Testis (tissue), 3 donors: Measurements from ENCODE around the gene DISC1. TPM values are rescaled to one million over a fixed set of nuclear protein-coding genes. Genes with fewer than 3 reads are reported as not detected.

Source experiments
- DNase-seq: peaks from one replicate; pipeline ENCODE4 v3.0.0-alpha.2; 2019
- H3K27ac ChIP-seq, 2 donors: fragments of 200-600 bp; sonication (generic); one replicate each; pipeline ENCODE4 v1.5.1; 2019
- H3K27me3 ChIP-seq: fragments of 200-600 bp; sonication (generic); one replicate; pipeline ENCODE4 v1.5.1; 2019
- H3K36me3 ChIP-seq: fragments of 200-600 bp; sonication (generic); one replicate; pipeline ENCODE4 v1.5.1; 2017; ENCODE audit warnings: low read depth; ENCODE audit errors: missing control alignments
- H3K4me1 ChIP-seq: fragments of 200-600 bp; sonication (generic); one replicate; pipeline ENCODE4 v1.5.1; 2019
- H3K4me3 ChIP-seq, 2 donors: fragments of 200-600 bp; sonication (generic); one replicate each; pipeline ENCODE4 v1.5.1; 2017 to 2019
- H3K9me3 ChIP-seq: fragments of 200-600 bp; sonication (generic); one replicate; pipeline ENCODE4 v1.5.1; 2017
- CTCF ChIP-seq, 3 experiments: fragments of 450-650 bp in 2 of 3; fragments of 200-600 bp in 1 of 3; sonication (generic) in 1 of 3; IDR thresholded peaks; one replicate each; pipeline ENCODE4 v1.5.1; 2016 to 2019; ENCODE audit warnings: antibody characterized with exemption in 3 of 3, mild to moderate bottlenecking in 2 of 3, moderate library complexity in 1 of 3
- POLR2A ChIP-seq: fragments of 450-650 bp; IDR thresholded peaks from one replicate; pipeline ENCODE4 v1.6.1; 2017; ENCODE audit warnings: antibody characterized with exemption, mild to moderate bottlenecking, moderate library complexity
- WGBS, 2 donors: methylation state at CpG; one replicate each; pipeline ENCODE4 v1.1.5; 2018; 5-methylcytosine and 5-hydroxymethylcytosine counted together
- intact Hi-C: fragments of 100-400 bp; cut with DNase I; formaldehyde crosslinking; loops from one replicate; pipeline ENCODE4 v1.15.1; 2023; ENCODE audit warnings: low total_unique reads
- polyA plus RNA-seq: library from polyadenylated mRNA; stranded (reverse); fragments of 350-450 nt; fragmentation: Illumina TruSeq; extraction: RNeasy Lipid Tissue Mini Kit (QIAGEN cat#74804); gene quantifications from one replicate; pipeline ENCODE4 v1.2.3, GENCODE V29; 2014; ENCODE audit warnings: low read depth, low replicate concordance; ENCODE audit not compliant: insufficient read depth
- total RNA-seq, 2 donors: library from RNA; depleted of rRNA; stranded (reverse); fragments of >200 nt; gene quantifications; one replicate each; pipeline ENCODE4 v1.2.3, GENCODE V29; 2016

DISC1 gene
- total and polyA plus RNA-seq, 3 donors from 2014 or later, result 1.8 to 6.8 (median 5.7) TPM

- Histone ChIP-seq H3K27me3 (no peaks in the 10 kb centered on the region), H3K36me3 (no peaks in the 10 kb centered on the region), H3K4me3 (no peak overlapping the region), H3K27ac (no peak overlapping the region), H3K9me3 (no peaks in the 10 kb centered on the region), H3K4me1 (peaks cover 4% of the 10 kb centered on the region)
- 79 to 83% methylated on average over 7 of the region's 7 CpGs for WGBS, 2 donors
- TF ChIP-seq POLR2A (no peak), CTCF (IDR thresholded peaks at IDR 0.05) (no peak)
- intact Hi-C loops, result no loop called here
- no peak for DNase-seq
These were observed 227.1 kb downstream of the DISC1 start for GRCh38 chr1:231853588-231854207.

GRCh38 chr1:231855361-231855760 lies 228.8 kb downstream of the DISC1 start:
- TF ChIP-seq POLR2A (no peak), CTCF (IDR thresholded peaks at IDR 0.05) (no peak)
- no peaks in the 10 kb centered on the region for H3K27me3 ChIP-seq
- WGBS, 2 donors, result 71 to 76% methylated on average over 1 of the region's 1 CpG
- no peaks in the 10 kb centered on the region for H3K36me3 ChIP-seq
- no peak for DNase-seq
- intact Hi-C loops, result no loop called here
- no peak overlapping the region for H3K27ac ChIP-seq
- no peaks in the 10 kb centered on the region for H3K9me3 ChIP-seq
- peaks cover 5% of the 10 kb centered on the region for H3K4me1 ChIP-seq
- H3K4me3 ChIP-seq, result no peak overlapping the region

GRCh38 chr1:231855926-231856325 lies 229.3 kb downstream of the DISC1 start:
- WGBS, 2 donors, result 97 to 98% methylated on average over 5 of the region's 5 CpGs
- H3K27me3 ChIP-seq, result no peaks in the 10 kb centered on the region
- intact Hi-C loops, result no loop called here

GRCh38 chr1:231856426-231856825 lies 229.8 kb downstream of the DISC1 start:
- H3K4me3 ChIP-seq, result no peak overlapping the region
- no peak overlapping the region for H3K27ac ChIP-seq
- no peak for TF ChIP-seq POLR2A
- intact Hi-C loops, result no loop called here
- no peaks in the 10 kb centered on the region for H3K27me3 ChIP-seq
- no peak for DNase-seq
- H3K9me3 ChIP-seq, result no peaks in the 10 kb centered on the region
- H3K36me3 ChIP-seq, result no peaks in the 10 kb centered on the region
- peaks cover 11% of the 10 kb centered on the region for H3K4me1 ChIP-seq
- WGBS, 2 donors, result 65 to 67% methylated on average over 3 of the region's 3 CpGs

More at GRCh38 chr1:231855926-231856325, 229.3 kb downstream of the DISC1 start:
- no peak for DNase-seq
- no peak overlapping the region for H3K27ac ChIP-seq
- no peak overlapping the region for H3K4me3 ChIP-seq
- no peaks in the 10 kb centered on the region for H3K36me3 ChIP-seq
- TF ChIP-seq CTCF (IDR thresholded peaks at IDR 0.05), result no peak
- TF ChIP-seq POLR2A, result no peak
- H3K4me1 ChIP-seq, result peaks cover 11% of the 10 kb centered on the region
- no peaks in the 10 kb centered on the region for H3K9me3 ChIP-seq

- WGBS, 2 donors, result 68 to 76% methylated on average over 4 of the region's 4 CpGs
- no peaks in the 10 kb centered on the region for H3K27me3 ChIP-seq
- peak; percentile 37 for DNase-seq
- peaks cover 15% of the 10 kb centered on the region for H3K4me1 ChIP-seq
- H3K36me3 ChIP-seq, result no peaks in the 10 kb centered on the region
- intact Hi-C loops, result no loop called here
- H3K27ac ChIP-seq, result no peak overlapping the region
- TF ChIP-seq CTCF (IDR thresholded peaks at IDR 0.05) (no peak), POLR2A (no peak)
- H3K4me3 ChIP-seq, result no peak overlapping the region
- H3K9me3 ChIP-seq, result no peaks in the 10 kb centered on the region
These were observed 230.3 kb downstream of the DISC1 start for GRCh38 chr1:231856894-231857293.
